PC-9 (cell line): ENCODE data around the gene CERS5.

Source experiments
- EZH2 ChIP-seq: fragments of 200-600 bp; sonication (generic); IDR thresholded peaks from 2 replicates; pipeline ENCODE4 v1.8.0; 2017; ENCODE audit warnings: antibody characterized with exemption, low read depth
- TF ChIP-seq, protein P1 (sequence below): fragments of 200-600 bp; sonication (generic); conservative IDR thresholded peaks from 2 replicates; pipeline ENCODE4 v1.6.1; 2017; ENCODE audit warnings: mixed run types, antibody characterized with exemption, mild to moderate bottlenecking, moderate library complexity

DNA sequence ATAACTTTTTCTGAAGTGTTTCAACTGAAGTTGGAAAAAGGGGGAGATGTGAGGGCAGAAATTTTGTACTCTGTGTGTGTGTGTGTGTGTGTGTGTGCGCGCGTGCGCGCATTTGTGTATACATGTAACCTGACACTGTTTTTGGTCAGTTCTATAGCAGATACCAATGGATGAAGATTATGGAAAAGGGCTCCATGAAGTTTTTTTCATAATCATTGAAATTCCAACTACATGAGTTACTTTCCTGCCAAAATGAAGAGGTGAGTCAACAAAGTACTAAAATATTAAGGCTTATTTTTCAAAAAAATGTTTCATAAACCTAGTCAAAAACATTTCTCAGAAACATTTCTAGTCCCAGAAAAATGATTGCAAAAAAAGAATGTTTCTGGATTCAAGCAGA lies 25.7 kb upstream of the CERS5 start:
- TF ChIP-seq, protein P1, sequence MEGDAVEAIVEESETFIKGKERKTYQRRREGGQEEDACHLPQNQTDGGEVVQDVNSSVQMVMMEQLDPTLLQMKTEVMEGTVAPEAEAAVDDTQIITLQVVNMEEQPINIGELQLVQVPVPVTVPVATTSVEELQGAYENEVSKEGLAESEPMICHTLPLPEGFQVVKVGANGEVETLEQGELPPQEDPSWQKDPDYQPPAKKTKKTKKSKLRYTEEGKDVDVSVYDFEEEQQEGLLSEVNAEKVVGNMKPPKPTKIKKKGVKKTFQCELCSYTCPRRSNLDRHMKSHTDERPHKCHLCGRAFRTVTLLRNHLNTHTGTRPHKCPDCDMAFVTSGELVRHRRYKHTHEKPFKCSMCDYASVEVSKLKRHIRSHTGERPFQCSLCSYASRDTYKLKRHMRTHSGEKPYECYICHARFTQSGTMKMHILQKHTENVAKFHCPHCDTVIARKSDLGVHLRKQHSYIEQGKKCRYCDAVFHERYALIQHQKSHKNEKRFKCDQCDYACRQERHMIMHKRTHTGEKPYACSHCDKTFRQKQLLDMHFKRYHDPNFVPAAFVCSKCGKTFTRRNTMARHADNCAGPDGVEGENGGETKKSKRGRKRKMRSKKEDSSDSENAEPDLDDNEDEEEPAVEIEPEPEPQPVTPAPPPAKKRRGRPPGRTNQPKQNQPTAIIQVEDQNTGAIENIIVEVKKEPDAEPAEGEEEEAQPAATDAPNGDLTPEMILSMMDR: no peak
- no peak for TF ChIP-seq EZH2
